HUES48 (cell line): Measurements from ENCODE around the gene DIP2C.

ENCODE experiments used
- H3K27ac ChIP-seq: one replicate; pipeline ENCODE4 v1.7.0; 2013; ENCODE audit warnings: low read depth, low read length, inconsistent platforms
- H3K27me3 ChIP-seq: 2 replicates; pipeline ENCODE4 v1.6.1; 2013; ENCODE audit warnings: mild to moderate bottlenecking, low read length; ENCODE audit not compliant: control insufficient read depth, insufficient read depth
- H3K36me3 ChIP-seq: 2 replicates; pipeline ENCODE4 v1.6.1; 2013; ENCODE audit warnings: low read length; ENCODE audit not compliant: control insufficient read depth, insufficient read depth
- H3K4me1 ChIP-seq: 2 replicates; pipeline ENCODE4 v1.6.1; 2013; ENCODE audit warnings: mild to moderate bottlenecking, low read length; ENCODE audit not compliant: control insufficient read depth, insufficient read depth
- H3K4me3 ChIP-seq: 2 replicates; pipeline ENCODE4 v1.5.1; 2013; ENCODE audit warnings: mild to moderate bottlenecking, low read depth, low read length
- H3K9ac ChIP-seq: 2 replicates; pipeline ENCODE4 v1.6.1; 2013; ENCODE audit warnings: mild to moderate bottlenecking, low read depth, low read length, moderate library complexity
- H3K9me3 ChIP-seq: 2 replicates; pipeline ENCODE4 v1.6.1; 2013; ENCODE audit warnings: low read length; ENCODE audit not compliant: control insufficient read depth, insufficient read depth

DIP2C gene

DNA sequence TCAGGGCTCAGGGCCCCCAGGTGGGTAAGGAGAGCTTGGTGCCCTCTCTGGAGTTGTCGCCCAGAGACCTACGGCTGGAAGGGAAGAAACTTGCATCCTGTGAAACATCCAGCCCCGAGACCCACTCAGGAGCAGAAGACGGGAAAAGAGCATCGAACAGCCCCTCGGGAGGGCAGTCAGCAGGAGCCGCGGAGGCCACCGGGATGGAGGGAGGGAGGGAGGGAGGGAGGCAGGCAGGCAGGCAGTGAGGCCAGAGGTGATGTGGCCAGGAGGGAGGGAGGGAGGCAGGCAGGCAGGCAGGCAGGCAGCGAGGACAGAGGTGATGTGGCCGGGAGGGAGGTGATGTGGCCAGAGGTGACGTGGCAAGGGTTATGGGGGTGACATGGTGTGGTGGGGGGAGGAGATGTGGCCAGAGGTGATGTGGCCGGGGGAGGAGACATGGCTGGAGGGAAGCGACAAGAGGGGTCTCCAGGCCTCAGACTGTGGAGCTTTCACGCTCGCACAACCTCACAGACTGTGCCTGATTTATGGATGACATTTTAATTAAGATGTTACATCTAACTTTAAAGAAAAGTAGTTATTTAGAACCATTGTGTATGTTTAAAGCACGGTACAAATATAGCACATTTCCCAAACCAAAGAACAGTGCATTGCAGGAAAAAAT, 141.1 kb downstream of the DIP2C start:
- H3K9me3 ChIP-seq = no peaks in the 10 kb centered on the region
- no peaks in the 10 kb centered on the region for H3K36me3 ChIP-seq
- no peak overlapping the region for H3K27ac ChIP-seq
- H3K4me1 ChIP-seq = peaks cover 15% of the 10 kb centered on the region
- H3K27me3 ChIP-seq = no peaks in the 10 kb centered on the region
- no peak overlapping the region for H3K4me3 ChIP-seq
- no peak overlapping the region for H3K9ac ChIP-seq

DNA sequence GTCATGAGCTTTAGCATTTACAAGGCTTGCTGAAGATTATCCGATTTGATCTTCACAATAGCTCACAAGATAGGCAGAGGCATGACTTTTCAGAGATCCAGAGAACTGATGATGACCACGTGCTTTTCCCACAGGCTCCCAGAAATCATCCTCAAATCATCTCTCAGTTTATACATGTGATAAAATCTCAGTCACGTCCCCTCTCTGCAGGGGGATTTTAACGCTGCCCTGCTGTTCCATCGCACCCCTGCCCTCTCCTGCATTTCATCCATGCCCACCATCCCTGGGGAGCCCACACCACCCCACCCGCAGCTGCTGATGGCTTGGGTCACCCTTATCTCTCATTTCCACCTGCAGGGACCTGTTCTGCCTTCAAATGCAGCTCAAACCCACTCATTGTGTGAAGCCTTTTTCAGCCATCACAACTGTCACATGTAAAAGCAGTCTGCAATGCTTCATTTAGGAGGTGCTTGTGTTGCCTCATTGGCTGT, 141.8 kb downstream of the DIP2C start:
- peaks cover 15% of the 10 kb centered on the region for H3K4me1 ChIP-seq
- H3K27me3 ChIP-seq = no peaks in the 10 kb centered on the region
- H3K9me3 ChIP-seq = no peaks in the 10 kb centered on the region
- H3K9ac ChIP-seq = no peak overlapping the region
- no peak overlapping the region for H3K4me3 ChIP-seq
- no peak overlapping the region for H3K27ac ChIP-seq
- no peaks in the 10 kb centered on the region for H3K36me3 ChIP-seq

DNA sequence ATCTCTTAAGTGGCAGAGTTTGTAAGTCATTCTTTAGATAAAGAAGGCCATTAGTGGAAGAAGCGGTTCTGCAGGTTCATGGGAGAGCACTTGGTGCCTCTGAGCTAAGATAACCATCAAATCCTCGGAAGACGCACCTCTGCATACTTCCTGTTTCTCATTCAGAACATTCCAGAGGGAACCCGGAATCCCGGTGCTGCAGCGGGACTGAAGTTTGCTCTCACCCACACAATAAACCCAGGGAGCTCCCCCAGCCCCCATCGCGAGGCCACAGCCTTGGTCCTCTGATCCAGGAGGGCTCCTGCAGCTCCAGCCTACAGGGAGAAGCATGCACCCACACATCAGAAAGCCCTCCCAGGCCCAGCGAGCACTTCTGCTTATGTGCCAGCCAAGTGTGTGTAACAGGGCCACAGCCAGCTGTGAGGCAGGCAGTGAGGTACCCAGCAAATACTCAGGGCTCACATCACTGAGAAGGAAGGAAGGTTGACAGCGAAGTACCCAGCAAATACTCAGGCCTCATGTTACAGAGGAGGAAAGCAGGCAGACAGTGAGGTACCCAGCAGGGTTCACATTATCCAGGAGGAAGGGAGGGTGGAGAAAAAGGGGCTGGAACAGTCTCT, 142.4 kb downstream of the DIP2C start:
- peak overlapping the region; percentile 38 for H3K27ac ChIP-seq
- H3K9me3 ChIP-seq = no peaks in the 10 kb centered on the region
- H3K27me3 ChIP-seq = no peaks in the 10 kb centered on the region
- H3K36me3 ChIP-seq = no peaks in the 10 kb centered on the region
- H3K9ac ChIP-seq = no peak overlapping the region
- no peak overlapping the region for H3K4me3 ChIP-seq
- H3K4me1 ChIP-seq = peaks cover 15% of the 10 kb centered on the region

DNA sequence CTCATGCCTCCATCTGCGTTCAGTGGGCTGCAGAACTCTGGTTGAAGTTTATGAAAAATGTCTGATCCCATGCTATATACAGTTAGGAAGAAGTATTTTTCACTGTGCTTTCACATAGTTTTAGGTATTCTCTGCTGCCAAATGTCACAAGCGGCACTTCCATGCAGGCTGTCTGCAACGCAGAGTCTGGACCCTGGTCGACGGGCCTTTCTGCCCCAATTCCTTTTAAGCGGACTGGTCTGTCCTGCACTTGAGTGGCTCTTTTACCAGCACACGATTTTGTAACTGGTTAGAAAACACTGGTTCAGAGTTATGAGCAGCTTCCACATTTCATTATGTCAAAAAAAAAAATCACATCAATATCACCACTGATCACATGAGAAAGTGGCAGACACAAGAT, 143.0 kb downstream of the DIP2C start:
- no peak overlapping the region for H3K27ac ChIP-seq
- H3K9ac ChIP-seq = no peak overlapping the region
- H3K36me3 ChIP-seq = no peaks in the 10 kb centered on the region
- peaks cover 15% of the 10 kb centered on the region for H3K4me1 ChIP-seq
- H3K27me3 ChIP-seq = no peaks in the 10 kb centered on the region
- H3K4me3 ChIP-seq = no peak overlapping the region
- H3K9me3 ChIP-seq = no peaks in the 10 kb centered on the region

DNA sequence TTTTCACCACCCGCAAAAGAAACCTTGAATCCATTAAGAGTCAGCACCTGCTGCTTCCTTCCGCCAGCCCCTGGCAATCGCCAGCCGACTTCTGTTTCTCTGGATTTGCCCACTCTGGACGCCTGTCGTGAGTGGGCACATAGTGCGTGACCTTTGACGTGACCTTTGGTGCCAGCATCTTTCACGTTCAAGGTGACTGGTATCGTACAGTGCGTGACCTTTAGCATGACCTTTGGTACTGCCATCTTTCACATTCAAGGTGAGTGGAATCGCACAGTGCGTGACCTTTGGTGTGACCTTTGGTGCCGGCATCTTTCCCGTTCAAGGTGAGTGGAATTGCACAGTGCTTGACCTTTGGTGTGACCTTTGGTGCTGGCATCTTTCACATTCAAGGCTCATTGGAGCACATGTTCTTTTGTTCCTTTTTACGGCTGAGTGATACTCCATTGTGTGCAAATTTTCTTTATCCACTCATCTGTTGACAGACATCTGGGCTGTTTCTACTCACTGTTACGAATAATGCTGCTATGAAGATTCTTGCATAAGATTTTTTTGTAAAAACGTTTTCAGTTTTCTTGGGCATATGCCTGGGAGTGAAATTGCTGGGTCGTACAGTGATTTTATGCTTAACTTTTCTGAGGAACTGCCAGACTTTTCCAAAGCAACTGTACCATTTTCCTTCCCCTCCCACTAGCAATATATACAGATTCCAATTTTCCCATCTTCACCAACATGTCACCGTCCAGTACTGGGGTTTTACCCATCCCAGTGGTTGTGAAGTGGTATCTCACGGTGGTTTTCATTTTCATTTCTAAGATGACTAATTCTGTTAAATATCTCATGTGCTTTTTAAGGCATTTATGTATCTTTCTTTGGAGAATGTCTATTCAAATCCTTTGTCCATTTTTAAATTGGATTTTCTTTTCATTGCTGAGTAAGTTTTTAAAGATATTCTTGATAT, 145.3 kb downstream of the DIP2C start:
- H3K9me3 ChIP-seq = no peaks in the 10 kb centered on the region
- no peak overlapping the region for H3K27ac ChIP-seq
- no peaks in the 10 kb centered on the region for H3K27me3 ChIP-seq
- H3K9ac ChIP-seq = no peak overlapping the region
- H3K4me3 ChIP-seq = no peak overlapping the region
- peaks cover 15% of the 10 kb centered on the region for H3K4me1 ChIP-seq
- no peaks in the 10 kb centered on the region for H3K36me3 ChIP-seq

DNA sequence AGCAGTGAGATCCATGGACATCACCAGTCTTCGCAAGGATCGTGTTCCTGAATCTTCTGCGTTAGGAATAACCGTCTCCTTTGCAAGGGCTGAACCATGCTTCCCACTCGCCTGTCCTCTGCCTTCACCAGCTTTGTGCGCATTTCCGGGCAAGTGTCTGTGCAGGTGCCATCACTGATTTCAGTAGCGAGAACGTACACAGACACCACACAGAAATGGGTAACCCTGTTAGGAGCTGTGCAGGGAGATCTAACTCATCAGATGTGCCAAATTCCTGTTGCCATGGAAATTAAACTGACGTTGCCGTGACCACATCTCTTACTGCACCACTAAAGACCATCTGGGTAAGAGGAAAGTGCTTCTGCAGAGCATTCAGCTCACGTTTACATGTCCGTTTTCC, 146.3 kb downstream of the DIP2C start:
- no peak overlapping the region for H3K9ac ChIP-seq
- no peaks in the 10 kb centered on the region for H3K36me3 ChIP-seq
- peaks cover 15% of the 10 kb centered on the region for H3K4me1 ChIP-seq
- H3K27me3 ChIP-seq = no peaks in the 10 kb centered on the region
- no peaks in the 10 kb centered on the region for H3K9me3 ChIP-seq
- H3K27ac ChIP-seq = no peak overlapping the region
- no peak overlapping the region for H3K4me3 ChIP-seq

DNA sequence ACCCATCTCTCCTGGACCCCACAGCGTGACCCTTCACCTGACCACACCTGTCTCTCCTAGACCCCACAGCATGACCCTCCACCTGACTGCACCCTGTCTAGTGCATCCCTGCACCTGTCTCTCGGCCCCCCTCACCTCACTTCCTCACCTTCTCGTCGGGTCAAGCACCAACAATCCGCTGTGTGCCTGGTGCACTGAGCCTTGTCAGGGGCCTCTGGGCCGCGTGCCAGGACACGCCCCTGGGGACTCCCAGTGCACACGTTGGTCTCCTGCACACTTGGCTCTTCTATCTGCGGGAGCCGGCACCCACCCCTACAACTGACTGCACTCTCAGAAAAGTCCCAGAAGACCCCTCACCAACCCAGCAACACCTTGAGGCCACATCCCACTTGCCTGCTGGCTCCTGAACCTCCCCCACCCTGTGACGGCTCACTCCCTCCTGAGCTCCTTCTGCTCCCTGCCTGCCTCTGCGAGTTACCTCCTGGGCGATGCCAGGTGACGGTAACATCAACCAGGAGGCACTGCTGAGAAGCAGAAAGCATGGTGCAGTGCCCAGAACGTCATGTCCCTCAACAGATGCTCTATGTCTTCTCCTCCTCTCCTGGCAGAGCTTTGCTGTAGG, 147.6 kb downstream of the DIP2C start:
- H3K4me1 ChIP-seq = peaks cover 4% of the 10 kb centered on the region
- H3K4me3 ChIP-seq = no peak overlapping the region
- H3K9ac ChIP-seq = no peak overlapping the region
- no peak overlapping the region for H3K27ac ChIP-seq
- no peaks in the 10 kb centered on the region for H3K27me3 ChIP-seq
- no peaks in the 10 kb centered on the region for H3K36me3 ChIP-seq
- H3K9me3 ChIP-seq = no peaks in the 10 kb centered on the region

DNA sequence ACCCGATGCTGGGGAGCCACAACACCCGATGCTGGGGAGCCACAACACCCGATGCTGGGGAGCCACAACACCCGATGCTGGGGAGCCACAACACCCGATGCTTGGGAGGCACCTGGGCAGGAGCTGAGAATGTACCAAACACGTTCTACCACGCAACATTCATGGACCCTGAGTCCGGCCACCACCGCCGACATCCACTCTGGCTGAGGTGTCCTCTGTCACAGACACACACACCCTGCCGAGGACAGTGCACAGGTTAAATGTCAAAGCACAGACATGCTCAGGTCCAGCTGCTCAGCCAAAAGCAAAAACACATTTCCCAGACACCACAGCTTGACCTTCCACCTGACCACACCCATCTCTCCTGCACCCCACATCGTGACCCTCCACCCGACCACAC, 148.4 kb downstream of the DIP2C start:
- Histone ChIP-seq H3K9ac (no peak overlapping the region), H3K27ac (no peak overlapping the region), H3K36me3 (no peaks in the 10 kb centered on the region), H3K9me3 (no peaks in the 10 kb centered on the region), H3K4me1 (no peaks in the 10 kb centered on the region), H3K4me3 (no peak overlapping the region), H3K27me3 (no peaks in the 10 kb centered on the region)

DNA sequence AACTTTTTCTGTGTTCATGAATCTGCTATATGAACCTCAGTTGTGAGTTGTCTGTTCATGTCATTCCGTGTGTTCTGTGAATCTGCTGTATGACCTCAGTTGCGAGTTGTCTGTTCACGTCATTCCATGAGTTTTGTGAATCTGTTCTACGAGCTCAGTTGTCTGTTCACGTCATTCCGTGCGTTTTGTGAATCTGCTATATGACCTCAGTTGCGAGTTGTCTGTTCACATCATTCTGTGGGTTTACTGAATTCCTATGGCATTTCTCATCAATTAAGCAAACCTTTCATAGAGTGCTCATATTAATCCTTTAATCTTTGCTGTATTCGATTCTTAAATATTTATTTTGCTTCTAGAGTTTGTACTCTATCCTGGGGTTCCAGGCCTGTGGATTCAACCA, 150.6 kb downstream of the DIP2C start:
- no peaks in the 10 kb centered on the region for H3K27me3 ChIP-seq
- no peaks in the 10 kb centered on the region for H3K9me3 ChIP-seq
- no peak overlapping the region for H3K27ac ChIP-seq
- no peaks in the 10 kb centered on the region for H3K4me1 ChIP-seq
- H3K36me3 ChIP-seq = no peaks in the 10 kb centered on the region
- H3K4me3 ChIP-seq = no peak overlapping the region
- no peak overlapping the region for H3K9ac ChIP-seq

DNA sequence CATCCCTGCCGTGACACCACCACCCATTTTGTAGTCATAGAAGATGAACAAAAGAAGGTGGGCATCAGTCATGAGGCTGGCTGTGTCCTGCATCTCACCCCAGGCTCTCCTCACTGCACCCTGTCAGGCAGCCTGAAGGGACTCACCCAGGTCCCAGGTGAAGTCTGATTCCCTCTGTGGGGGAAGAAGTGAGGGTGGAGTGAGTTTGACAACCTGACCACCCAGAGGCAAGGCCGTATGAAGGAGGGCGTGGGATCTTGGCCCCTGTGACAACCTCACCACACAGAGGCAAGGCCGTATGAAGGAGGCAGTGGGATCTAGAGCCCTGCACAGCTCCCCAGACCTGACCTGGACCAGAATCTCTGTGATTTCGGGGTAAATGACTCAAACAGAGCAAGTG, 152.5 kb downstream of the DIP2C start:
- no peak overlapping the region for H3K27ac ChIP-seq
- H3K27me3 ChIP-seq = no peaks in the 10 kb centered on the region
- H3K4me1 ChIP-seq = no peaks in the 10 kb centered on the region
- H3K9me3 ChIP-seq = no peaks in the 10 kb centered on the region
- H3K4me3 ChIP-seq = no peak overlapping the region
- no peak overlapping the region for H3K9ac ChIP-seq
- H3K36me3 ChIP-seq = no peaks in the 10 kb centered on the region
